Fibroblast of lung (primary cell): Measurements from ENCODE around the gene ZNF669.

Experiments
- CTCF ChIP-seq, 2 donors: IDR thresholded peaks in 1 of 2; conservative IDR thresholded peaks in 1 of 2; 1 replicate in 1 of 2; 2 replicates in 1 of 2; pipeline ENCODE4 v1.5.1; 2011 to 2012; ENCODE audit warnings: low read length in 2 of 2, control low read depth in 1 of 2, inconsistent platforms in 1 of 2, low read depth in 1 of 2, mild to moderate bottlenecking in 1 of 2
- EZH2 ChIP-seq: IDR thresholded peaks from 2 replicates; pipeline ENCODE4 v1.5.1; 2012; ENCODE audit warnings: low read length, control low read depth, mild to moderate bottlenecking; ENCODE audit errors: missing control alignments

GRCh38 chr1:247056071-247056470 lies 48.1 kb downstream of the ZNF669 start:
- TF ChIP-seq CTCF (conservative IDR thresholded peaks at IDR 0.05 in 1 of 2, IDR thresholded peaks at IDR 0.05 in 1 of 2; ENCODE audit: low read depth in 1 of 2, low read length in 2 of 2) (no peak), EZH2 (no peak)
